DMS114 treated with DMSO at 0.1 percent for 48 hours (cell line): ENCODE data around the gene ITSN1.
"Not testable (repeated sequence)": the region's sequence is repeated elsewhere in the genome, so short reads cannot be mapped to it uniquely, and the experiment has no call there.

Experiments
- DNase-seq: peaks from one replicate; lab custom pipeline; 2025; ENCODE audit not compliant: unreplicated experiment; lab: John Stamatoyannopoulos, UW

The ITSN1 gene

GRCh38 chr21:33642027-33642895 lies at the start of gene ITSN1:
TSS of gene ITSN1 (plus strand) at chr21:33642501. CDS start at chr21:33718829, 76,328 bp downstream.
- peak; percentile 93 for DNase-seq

- DNase-seq, result no peak
These were observed 44.2 kb upstream of the ITSN1 start for GRCh38 chr21:33598051-33598450.

GRCh38 chr21:33608559-33608958 lies 33.7 kb upstream of the ITSN1 start:
- no peak for DNase-seq

GRCh38 chr21:33611006-33611744 lies 31.1 kb upstream of the ITSN1 start:
- DNase-seq, result no peak

GRCh38 chr21:33617565-33617964 lies 24.7 kb upstream of the ITSN1 start:
- DNase-seq, result not testable (repeated sequence)

- no peak for DNase-seq
These were observed 23.9 kb upstream of the ITSN1 start for GRCh38 chr21:33618407-33618806.

- DNase-seq, result no peak
These were observed 22.6 kb upstream of the ITSN1 start for GRCh38 chr21:33619726-33620125.

GRCh38 chr21:33622253-33622652 lies 20.0 kb upstream of the ITSN1 start:
- no peak for DNase-seq

- DNase-seq, result not testable (repeated sequence)
These were observed 16.1 kb upstream of the ITSN1 start for GRCh38 chr21:33626151-33626550.

GRCh38 chr21:33634254-33634653 lies 8.0 kb upstream of the ITSN1 start:
- no peak for DNase-seq

- DNase-seq, result no peak
These were observed 1.5 kb upstream of the ITSN1 start for GRCh38 chr21:33640697-33641351.

GRCh38 chr21:33641352-33642026 lies 812 bp upstream of the ITSN1 start, which contains the start of gene CRYZL1:
TSS of gene CRYZL1 (minus strand) at chr21:33641741. CDS start at chr21:33631551, 10,190 bp downstream.
- DNase-seq, result peak; percentile 95

GRCh38 chr21:33642896-33643657 lies 776 bp downstream of the ITSN1 start:
- DNase-seq, result no peak

- DNase-seq, result no peak
These were observed 1.5 kb downstream of the ITSN1 start for GRCh38 chr21:33643658-33644311.

- DNase-seq, result no peak
These were observed 2.2 kb downstream of the ITSN1 start for GRCh38 chr21:33644383-33645074.

- no peak for DNase-seq
These were observed 3.4 kb downstream of the ITSN1 start for GRCh38 chr21:33645730-33646129.

- DNase-seq, result no peak
These were observed 5.3 kb downstream of the ITSN1 start for GRCh38 chr21:33647587-33647986.

GRCh38 chr21:33648555-33648954 lies 6.3 kb downstream of the ITSN1 start:
- DNase-seq, result no peak

- DNase-seq, result no peak
These were observed 7.9 kb downstream of the ITSN1 start for GRCh38 chr21:33650230-33650629.
